ENCODE measurements around the gene ECHS1.
"Not testable (repeated sequence)": the region's sequence is repeated elsewhere in the genome, so short reads cannot be mapped to it uniquely, and the experiment has no call there.

Gene ECHS1

GRCh38 chr10:133397938-133398337 lies 24.8 kb upstream of the ECHS1 start:
- DNase-seq, result peak; percentile 7 to 10

GRCh38 chr10:133396035-133396624 lies 23.0 kb upstream of the ECHS1 start:
- DNase-seq, result peak; percentile 14 to 16

GRCh38 chr10:133394801-133395221 lies 21.7 kb upstream of the ECHS1 start:
- DNase-seq, result peak; percentile 33 to 39

- DNase-seq, result peak; percentile 98
These were observed 21.0 kb upstream of the ECHS1 start, which contains the start of gene MTG1 for GRCh38 chr10:133394064-133394663. TSS of gene MTG1 (plus strand) at chr10:133394157. CDS start at chr10:133394221, 64 bp downstream.

GRCh38 chr10:133393401-133394063 lies 20.4 kb upstream of the ECHS1 start:
- DNase-seq, result peak; percentile 20 to 21

GRCh38 chr10:133391761-133392518 lies 18.8 kb upstream of the ECHS1 start:
- DNase-seq, result peak; percentile 61 to 65

GRCh38 chr10:133391249-133391635 lies 18.1 kb upstream of the ECHS1 start:
- DNase-seq, result peak in 1 of 2 experiments; percentile 21

GRCh38 chr10:133390597-133391248 lies 17.6 kb upstream of the ECHS1 start:
- peak; percentile 44 to 48 for DNase-seq

GRCh38 chr10:133388973-133389818 lies 16.0 kb upstream of the ECHS1 start:
- peak; percentile 54 to 64 for DNase-seq

- DNase-seq, result no peak
These were observed 15.2 kb upstream of the ECHS1 start for GRCh38 chr10:133388236-133388972.

GRCh38 chr10:133386951-133387350 lies 13.8 kb upstream of the ECHS1 start:
- not testable (repeated sequence) for DNase-seq

GRCh38 chr10:133385214-133385613 lies 12.1 kb upstream of the ECHS1 start:
- DNase-seq, result no peak

- DNase-seq, result no peak
These were observed 10.9 kb upstream of the ECHS1 start for GRCh38 chr10:133384071-133384470.

GRCh38 chr10:133383551-133383950 lies 10.4 kb upstream of the ECHS1 start:
- DNase-seq, result no peak

- DNase-seq, result no peak
These were observed 7.9 kb upstream of the ECHS1 start for GRCh38 chr10:133381036-133381435.

GRCh38 chr10:133379801-133380666 lies 6.9 kb upstream of the ECHS1 start:
- no peak for DNase-seq

- peak; percentile 77 to 82 for DNase-seq
These were observed 6.1 kb upstream of the ECHS1 start, which contains the start of gene PAOX for GRCh38 chr10:133379152-133379800. TSS of gene PAOX (plus strand) at chr10:133379262. CDS start at chr10:133379317, 55 bp downstream.

GRCh38 chr10:133378251-133379096 lies 5.3 kb upstream of the ECHS1 start:
- peak; percentile 72 to 79 for DNase-seq

Data from activated T-cell treated with anti-CD3 and anti-CD28 coated beads, Interleukin-2, amount 50 U/mL, for 48 hours (primary cell).